ENCODE measurements around the gene KRTAP2-2. TPM values are rescaled to one million over a fixed set of nuclear protein-coding genes. Genes with fewer than 3 reads are reported as not detected.
A peak's percentile ranks its signal among the peaks of the same experiment; 100 is the strongest.

KRTAP2-2 gene
- total and polyA plus RNA-seq, 2 of the 13 experiments (the other 11 are each of a cell fraction or from before 2014, with no cell fraction given): not detected

DNA sequence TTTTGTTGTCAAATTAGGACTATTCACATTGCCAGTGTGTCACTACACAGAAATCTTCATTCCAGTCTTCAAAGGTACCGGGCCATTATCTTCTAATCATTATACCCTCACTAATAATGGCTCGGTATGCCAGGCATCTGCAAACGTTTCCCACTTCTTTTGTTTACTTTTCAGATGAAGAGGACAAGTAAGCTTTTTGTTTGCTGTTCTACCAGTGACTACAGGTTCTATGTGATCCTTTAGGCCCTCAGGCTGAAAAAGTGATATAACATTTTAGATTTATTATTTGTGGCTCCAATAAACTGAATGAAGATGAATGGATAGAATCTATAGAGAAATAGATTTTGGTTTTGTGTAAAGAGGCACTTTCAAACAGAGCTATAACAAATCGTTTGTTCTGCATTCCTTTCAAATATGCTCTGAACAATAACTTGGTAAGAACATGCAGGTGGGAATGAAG, 45.7 kb downstream of the KRTAP2-2 start (continued):
- TF ChIP-seq, protein P1, sequence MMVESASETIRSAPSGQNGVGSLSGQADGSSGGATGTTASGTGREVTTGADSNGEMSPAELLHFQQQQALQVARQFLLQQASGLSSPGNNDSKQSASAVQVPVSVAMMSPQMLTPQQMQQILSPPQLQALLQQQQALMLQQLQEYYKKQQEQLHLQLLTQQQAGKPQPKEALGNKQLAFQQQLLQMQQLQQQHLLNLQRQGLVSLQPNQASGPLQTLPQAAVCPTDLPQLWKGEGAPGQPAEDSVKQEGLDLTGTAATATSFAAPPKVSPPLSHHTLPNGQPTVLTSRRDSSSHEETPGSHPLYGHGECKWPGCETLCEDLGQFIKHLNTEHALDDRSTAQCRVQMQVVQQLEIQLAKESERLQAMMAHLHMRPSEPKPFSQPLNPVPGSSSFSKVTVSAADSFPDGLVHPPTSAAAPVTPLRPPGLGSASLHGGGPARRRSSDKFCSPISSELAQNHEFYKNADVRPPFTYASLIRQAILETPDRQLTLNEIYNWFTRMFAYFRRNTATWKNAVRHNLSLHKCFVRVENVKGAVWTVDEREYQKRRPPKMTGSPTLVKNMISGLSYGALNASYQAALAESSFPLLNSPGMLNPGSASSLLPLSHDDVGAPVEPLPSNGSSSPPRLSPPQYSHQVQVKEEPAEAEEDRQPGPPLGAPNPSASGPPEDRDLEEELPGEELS (CRISPR knock-in tag; IDR thresholded peaks at IDR 0.05): peak; percentile 96
- peak; percentile 59 for TF ChIP-seq SAP130 (CRISPR knock-in tag; IDR thresholded peaks at IDR 0.05; ENCODE audit: low read depth)
- TF ChIP-seq, protein P2, sequence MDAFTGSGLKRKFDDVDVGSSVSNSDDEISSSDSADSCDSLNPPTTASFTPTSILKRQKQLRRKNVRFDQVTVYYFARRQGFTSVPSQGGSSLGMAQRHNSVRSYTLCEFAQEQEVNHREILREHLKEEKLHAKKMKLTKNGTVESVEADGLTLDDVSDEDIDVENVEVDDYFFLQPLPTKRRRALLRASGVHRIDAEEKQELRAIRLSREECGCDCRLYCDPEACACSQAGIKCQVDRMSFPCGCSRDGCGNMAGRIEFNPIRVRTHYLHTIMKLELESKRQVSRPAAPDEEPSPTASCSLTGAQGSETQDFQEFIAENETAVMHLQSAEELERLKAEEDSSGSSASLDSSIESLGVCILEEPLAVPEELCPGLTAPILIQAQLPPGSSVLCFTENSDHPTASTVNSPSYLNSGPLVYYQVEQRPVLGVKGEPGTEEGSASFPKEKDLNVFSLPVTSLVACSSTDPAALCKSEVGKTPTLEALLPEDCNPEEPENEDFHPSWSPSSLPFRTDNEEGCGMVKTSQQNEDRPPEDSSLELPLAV (CRISPR knock-in tag; conservative IDR thresholded peaks at IDR 0.05; ENCODE audit: low read depth): no peak
- TF ChIP-seq ZEB1 (IDR thresholded peaks at IDR 0.05; ENCODE audit: insufficient replicate concordance, low read depth): peak; percentile 35
- TF ChIP-seq GATA4 (IDR thresholded peaks at IDR 0.05; ENCODE audit: borderline replicate concordance, low read depth): peak; percentile 93
- TF ChIP-seq, protein P3, sequence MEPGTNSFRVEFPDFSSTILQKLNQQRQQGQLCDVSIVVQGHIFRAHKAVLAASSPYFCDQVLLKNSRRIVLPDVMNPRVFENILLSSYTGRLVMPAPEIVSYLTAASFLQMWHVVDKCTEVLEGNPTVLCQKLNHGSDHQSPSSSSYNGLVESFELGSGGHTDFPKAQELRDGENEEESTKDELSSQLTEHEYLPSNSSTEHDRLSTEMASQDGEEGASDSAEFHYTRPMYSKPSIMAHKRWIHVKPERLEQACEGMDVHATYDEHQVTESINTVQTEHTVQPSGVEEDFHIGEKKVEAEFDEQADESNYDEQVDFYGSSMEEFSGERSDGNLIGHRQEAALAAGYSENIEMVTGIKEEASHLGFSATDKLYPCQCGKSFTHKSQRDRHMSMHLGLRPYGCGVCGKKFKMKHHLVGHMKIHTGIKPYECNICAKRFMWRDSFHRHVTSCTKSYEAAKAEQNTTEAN (CRISPR knock-in tag; conservative IDR thresholded peaks at IDR 0.05): 0 out of 2 replicates have a peak, but pooled peaks have one; percentile 43
- TF ChIP-seq LCORL (IDR thresholded peaks at IDR 0.05): no peak
- peak; percentile 66; the same call in 1 of the 2 replicates for TF ChIP-seq LCORL (CRISPR knock-in tag; IDR thresholded peaks at IDR 0.05)
- TF ChIP-seq ZNF652 (CRISPR knock-in tag; IDR thresholded peaks at IDR 0.05; ENCODE audit: borderline replicate concordance, low read depth): 0 out of 2 replicates have a peak, but pooled peaks have one; percentile 36
- TF ChIP-seq TAF15 (IDR thresholded peaks at IDR 0.05; ENCODE audit: low read depth, low read length, poor library complexity, severe bottlenecking): no peak
- TF ChIP-seq, protein P4, sequence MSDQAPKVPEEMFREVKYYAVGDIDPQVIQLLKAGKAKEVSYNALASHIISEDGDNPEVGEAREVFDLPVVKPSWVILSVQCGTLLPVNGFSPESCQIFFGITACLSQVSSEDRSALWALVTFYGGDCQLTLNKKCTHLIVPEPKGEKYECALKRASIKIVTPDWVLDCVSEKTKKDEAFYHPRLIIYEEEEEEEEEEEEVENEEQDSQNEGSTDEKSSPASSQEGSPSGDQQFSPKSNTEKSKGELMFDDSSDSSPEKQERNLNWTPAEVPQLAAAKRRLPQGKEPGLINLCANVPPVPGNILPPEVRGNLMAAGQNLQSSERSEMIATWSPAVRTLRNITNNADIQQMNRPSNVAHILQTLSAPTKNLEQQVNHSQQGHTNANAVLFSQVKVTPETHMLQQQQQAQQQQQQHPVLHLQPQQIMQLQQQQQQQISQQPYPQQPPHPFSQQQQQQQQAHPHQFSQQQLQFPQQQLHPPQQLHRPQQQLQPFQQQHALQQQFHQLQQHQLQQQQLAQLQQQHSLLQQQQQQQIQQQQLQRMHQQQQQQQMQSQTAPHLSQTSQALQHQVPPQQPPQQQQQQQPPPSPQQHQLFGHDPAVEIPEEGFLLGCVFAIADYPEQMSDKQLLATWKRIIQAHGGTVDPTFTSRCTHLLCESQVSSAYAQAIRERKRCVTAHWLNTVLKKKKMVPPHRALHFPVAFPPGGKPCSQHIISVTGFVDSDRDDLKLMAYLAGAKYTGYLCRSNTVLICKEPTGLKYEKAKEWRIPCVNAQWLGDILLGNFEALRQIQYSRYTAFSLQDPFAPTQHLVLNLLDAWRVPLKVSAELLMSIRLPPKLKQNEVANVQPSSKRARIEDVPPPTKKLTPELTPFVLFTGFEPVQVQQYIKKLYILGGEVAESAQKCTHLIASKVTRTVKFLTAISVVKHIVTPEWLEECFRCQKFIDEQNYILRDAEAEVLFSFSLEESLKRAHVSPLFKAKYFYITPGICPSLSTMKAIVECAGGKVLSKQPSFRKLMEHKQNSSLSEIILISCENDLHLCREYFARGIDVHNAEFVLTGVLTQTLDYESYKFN (CRISPR knock-in tag; conservative IDR thresholded peaks at IDR 0.05): peak; percentile 89
- 0 out of 2 replicates have a peak, but pooled peaks have one; percentile 54 for TF ChIP-seq ZNF792 (CRISPR knock-in tag; IDR thresholded peaks at IDR 0.05)
- TF ChIP-seq, protein P5, sequence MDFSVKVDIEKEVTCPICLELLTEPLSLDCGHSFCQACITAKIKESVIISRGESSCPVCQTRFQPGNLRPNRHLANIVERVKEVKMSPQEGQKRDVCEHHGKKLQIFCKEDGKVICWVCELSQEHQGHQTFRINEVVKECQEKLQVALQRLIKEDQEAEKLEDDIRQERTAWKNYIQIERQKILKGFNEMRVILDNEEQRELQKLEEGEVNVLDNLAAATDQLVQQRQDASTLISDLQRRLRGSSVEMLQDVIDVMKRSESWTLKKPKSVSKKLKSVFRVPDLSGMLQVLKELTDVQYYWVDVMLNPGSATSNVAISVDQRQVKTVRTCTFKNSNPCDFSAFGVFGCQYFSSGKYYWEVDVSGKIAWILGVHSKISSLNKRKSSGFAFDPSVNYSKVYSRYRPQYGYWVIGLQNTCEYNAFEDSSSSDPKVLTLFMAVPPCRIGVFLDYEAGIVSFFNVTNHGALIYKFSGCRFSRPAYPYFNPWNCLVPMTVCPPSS (IDR thresholded peaks at IDR 0.05): no peak
- no peak for TF ChIP-seq KLF13 (CRISPR knock-in tag; IDR thresholded peaks at IDR 0.05)
- no peak for TF ChIP-seq ZNF329 (CRISPR knock-in tag; IDR thresholded peaks at IDR 0.05; ENCODE audit: low read depth)
- TF ChIP-seq, protein P6, sequence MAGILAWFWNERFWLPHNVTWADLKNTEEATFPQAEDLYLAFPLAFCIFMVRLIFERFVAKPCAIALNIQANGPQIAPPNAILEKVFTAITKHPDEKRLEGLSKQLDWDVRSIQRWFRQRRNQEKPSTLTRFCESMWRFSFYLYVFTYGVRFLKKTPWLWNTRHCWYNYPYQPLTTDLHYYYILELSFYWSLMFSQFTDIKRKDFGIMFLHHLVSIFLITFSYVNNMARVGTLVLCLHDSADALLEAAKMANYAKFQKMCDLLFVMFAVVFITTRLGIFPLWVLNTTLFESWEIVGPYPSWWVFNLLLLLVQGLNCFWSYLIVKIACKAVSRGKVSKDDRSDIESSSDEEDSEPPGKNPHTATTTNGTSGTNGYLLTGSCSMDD (CRISPR knock-in tag; IDR thresholded peaks at IDR 0.05): no peak
- peak; percentile 82 for TF ChIP-seq PPARG (CRISPR knock-in tag; conservative IDR thresholded peaks at IDR 0.05)
- peak; percentile 32; the same call in 1 of the 2 replicates for TF ChIP-seq ZNF644 (CRISPR knock-in tag; IDR thresholded peaks at IDR 0.05; ENCODE audit: low read depth)
- TF ChIP-seq ATF7 (IDR thresholded peaks at IDR 0.05): no peak
- TF ChIP-seq ATF7 (CRISPR knock-in tag; IDR thresholded peaks at IDR 0.05): no peak
- TF ChIP-seq HMG20A (CRISPR knock-in tag; IDR thresholded peaks at IDR 0.05; ENCODE audit: borderline replicate concordance): peak; percentile 96; the same call in 1 of the 2 replicates

Data from HepG2 (cell line).